ENCODE measurements around the gene RASEF.
"Not testable (repeated sequence)": the region's sequence is repeated elsewhere in the genome, so short reads cannot be mapped to it uniquely, and the experiment has no call there.

Gene RASEF

GRCh38 chr9:82969291-82969690 is 93.7 kb downstream of the RASEF start:
- DNase-seq, result no peak

GRCh38 chr9:82968816-82969215 is 94.1 kb downstream of the RASEF start:
- DNase-seq, result no peak

GRCh38 chr9:82968388-82968787 is 94.6 kb downstream of the RASEF start:
- DNase-seq, result no peak

- peak in 1 of 2 experiments; percentile 7 for DNase-seq
Observed at GRCh38 chr9:82961504-82962125, 101.3 kb downstream of the RASEF start.

- DNase-seq, result no peak
Observed at GRCh38 chr9:82957529-82958379, 105.2 kb downstream of the RASEF start.

GRCh38 chr9:82949203-82949602 is 113.7 kb downstream of the RASEF start:
- DNase-seq, result no peak

- DNase-seq, result peak; percentile 13 to 23
Observed at GRCh38 chr9:82940376-82940775, 122.6 kb downstream of the RASEF start.

- no peak for DNase-seq
Observed at GRCh38 chr9:82939451-82939850, 123.5 kb downstream of the RASEF start.

GRCh38 chr9:82938426-82939218 is 124.3 kb downstream of the RASEF start:
- DNase-seq, result no peak

- DNase-seq, result not testable (repeated sequence)
Observed at GRCh38 chr9:82936561-82936960, 126.4 kb downstream of the RASEF start.

GRCh38 chr9:82934949-82935348 is 128.0 kb downstream of the RASEF start:
- no peak for DNase-seq

- DNase-seq, result not testable (repeated sequence)
Observed at GRCh38 chr9:82934025-82934424, 128.9 kb downstream of the RASEF start.

- DNase-seq, result no peak
Observed at GRCh38 chr9:82930116-82930515, 132.8 kb downstream of the RASEF start.
